NCI-H82 (cell line): ENCODE results near the gene MMGT1.
A peak's percentile ranks its signal among the peaks of the same experiment; 100 is the strongest.
"Not testable (repeated sequence)": the region's sequence is repeated elsewhere in the genome, so short reads cannot be mapped to it uniquely, and the experiment has no call there.

ENCODE experiments used
- DNase-seq: peaks from one replicate; lab custom pipeline; 2025; lab: John Stamatoyannopoulos, UW

MMGT1 gene

DNA sequence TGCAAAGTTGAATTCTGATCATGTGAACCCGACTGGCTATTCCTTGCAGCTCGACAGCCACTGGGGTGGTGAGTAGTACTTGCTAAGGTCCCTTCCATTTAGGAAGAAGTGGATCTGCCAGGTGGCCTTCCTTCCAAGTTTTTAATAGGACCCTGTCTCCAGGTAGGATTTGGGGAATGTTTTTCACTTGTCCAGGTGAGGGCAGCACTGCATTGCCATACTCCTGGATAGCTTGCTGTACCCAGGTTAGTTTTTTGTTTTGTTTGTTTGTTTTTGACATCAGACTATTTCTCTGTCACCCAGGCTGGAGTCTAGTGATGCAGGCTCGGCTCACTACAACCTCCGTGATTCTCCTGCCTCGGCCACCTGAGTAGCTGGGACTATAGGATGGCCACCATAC, 50.4 kb downstream of the MMGT1 start:
- DNase-seq, result peak; percentile 5

GRCh38 chrX:135920516-135920915, 53.3 kb downstream of the MMGT1 start:
- DNase-seq, result not testable (repeated sequence)

- peak; percentile 10 for DNase-seq
These were observed 59.4 kb downstream of the MMGT1 start for GRCh38 chrX:135914404-135914803.
